ENCODE measurements around the gene CYBC1. TPM values are rescaled to one million over a fixed set of nuclear protein-coding genes. Genes with fewer than 3 reads are reported as not detected.

CYBC1 gene
- total RNA-seq, 1 experiment from 2014 or later = 174 TPM

DNA sequence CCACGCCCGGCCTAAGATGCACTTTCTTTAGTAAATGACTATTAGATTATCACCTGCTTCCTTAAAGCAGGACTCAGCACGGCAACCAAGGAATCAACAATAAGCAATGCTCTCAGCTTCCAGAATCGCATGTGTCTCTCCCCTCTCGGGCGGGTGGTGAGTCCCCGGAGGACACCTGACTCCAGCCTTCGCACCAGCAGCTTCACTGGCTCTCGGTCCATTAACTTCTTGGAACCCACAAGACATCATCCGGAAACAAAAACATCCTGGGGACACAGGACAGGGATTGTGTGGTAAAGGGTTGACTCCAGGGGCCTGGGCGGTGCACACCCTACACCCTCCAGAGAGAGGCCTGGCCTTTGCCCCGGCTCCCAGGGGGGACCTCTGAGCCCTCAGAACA, 56.3 kb downstream of the CYBC1 start:
- TF ChIP-seq POLR2AphosphoS5 (IDR thresholded peaks at IDR 0.05; ENCODE audit: low read depth, low read length) = no peak
- TF ChIP-seq SIN3A (IDR thresholded peaks at IDR 0.05; ENCODE audit: borderline replicate concordance, insufficient read depth, low read depth, low read length) = no peak
- no peak for TF ChIP-seq REST (IDR thresholded peaks at IDR 0.05; ENCODE audit: insufficient read depth in 1 of 2, low read depth in 2 of 2, low read length in 1 of 2)
- Histone ChIP-seq H3K4me1 (ENCODE audit: control insufficient read depth, insufficient read depth, low read length) (peaks cover 7% of the 10 kb centered on the region; the same call in 1 of the 2 replicates), H3K4me3 (ENCODE audit: low read depth in 2 of 2, low read length in 2 of 2) (no peak overlapping the region), H3K36me3 (ENCODE audit: control insufficient read depth, insufficient read depth, low read length) (no peaks in the 10 kb centered on the region), H3K27ac (ENCODE audit: low read length) (no peak overlapping the region), H3K27me3 (ENCODE audit: control insufficient read depth, insufficient read depth, low read length) (no peaks in the 10 kb centered on the region), H3K9me3 (ENCODE audit: control insufficient read depth, insufficient read depth, low read depth, low read length) (no peaks in the 10 kb centered on the region)
- BruUV-seq (replicated peaks) = no TSS peak
- in situ Hi-C loops (cut with HindIII; ENCODE audit: low pct_unique_long_range_greater_than_20kb, low sequenced_read_pairs) = no loop called here
- ATAC-seq = no peak
- no peak for DNase-seq (ENCODE audit: low read depth, low spot score)
- intact Hi-C loops (cut with micrococcal nuclease; ENCODE audit: unreplicated experiment) = no loop called here
- ChIA-PET CTCF (no interaction called here), POLR2A (no interaction called here)

DNA sequence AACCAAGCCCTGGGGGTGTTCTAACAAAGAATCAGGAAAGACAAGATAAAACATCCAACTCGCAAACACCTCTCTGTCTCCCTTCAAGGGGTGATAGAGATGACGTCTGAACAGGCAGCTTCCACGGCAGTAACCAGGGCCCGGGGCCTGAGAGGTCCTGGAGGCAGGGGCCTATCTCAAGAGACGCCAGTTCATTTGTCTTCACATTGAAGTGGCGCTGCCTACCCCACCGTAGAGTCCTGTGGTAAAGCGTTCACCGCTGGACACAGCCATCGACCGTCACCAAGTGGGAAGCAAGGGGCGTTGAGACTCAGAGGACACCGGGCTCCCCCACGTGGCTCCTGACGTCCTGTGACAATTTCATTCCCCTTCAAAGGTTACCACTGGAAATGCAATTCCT, 57.6 kb downstream of the CYBC1 start:
- ChIA-PET POLR2A (no interaction called here), CTCF (no interaction called here)
- intact Hi-C loops (cut with micrococcal nuclease; ENCODE audit: unreplicated experiment) = no loop called here
- DNase-seq (ENCODE audit: low read depth, low spot score) (no peak), ATAC-seq (no peak)
- no peaks in the 10 kb centered on the region for H3K27me3 ChIP-seq (ENCODE audit: control insufficient read depth, insufficient read depth, low read length)
- BruUV-seq (replicated peaks) = no TSS peak
- in situ Hi-C loops (cut with HindIII; ENCODE audit: low pct_unique_long_range_greater_than_20kb, low sequenced_read_pairs) = no loop called here
- no peak overlapping the region for H3K27ac ChIP-seq (ENCODE audit: low read length)
- peaks cover 7% of the 10 kb centered on the region; the same call in 1 of the 2 replicates for H3K4me1 ChIP-seq (ENCODE audit: control insufficient read depth, insufficient read depth, low read length)
- no peaks in the 10 kb centered on the region for H3K9me3 ChIP-seq (ENCODE audit: control insufficient read depth, insufficient read depth, low read depth, low read length)
- no peak overlapping the region for H3K4me3 ChIP-seq (ENCODE audit: low read depth in 2 of 2, low read length in 2 of 2)
- TF ChIP-seq CTCF (IDR thresholded peaks at IDR 0.05) = no peak
- no peak for TF ChIP-seq TCF7L2 (IDR thresholded peaks at IDR 0.05; ENCODE audit: low read depth, low read length)
- TF ChIP-seq POLR2AphosphoS5 (IDR thresholded peaks at IDR 0.05; ENCODE audit: low read depth, low read length) = no peak
- TF ChIP-seq SIN3A (IDR thresholded peaks at IDR 0.05; ENCODE audit: borderline replicate concordance, insufficient read depth, low read depth, low read length) = no peak
- TF ChIP-seq REST (IDR thresholded peaks at IDR 0.05; ENCODE audit: insufficient read depth in 1 of 2, low read depth in 2 of 2, low read length in 1 of 2) = no peak
- H3K36me3 ChIP-seq (ENCODE audit: control insufficient read depth, insufficient read depth, low read length) = no peaks in the 10 kb centered on the region

Other genes starting within 250 kb of the CYBC1 start
- gene CCDC57, start 237.9 kb downstream of the CYBC1 start, total RNA-seq (2021; ENCODE audit: unreplicated experiment) = 63.6 TPM
- 581 TPM for gene SLC16A3, start 221.7 kb downstream of the CYBC1 start, total RNA-seq (2021; ENCODE audit: unreplicated experiment)
- gene CSNK1D, start 177.1 kb downstream of the CYBC1 start, total RNA-seq (2021; ENCODE audit: unreplicated experiment) = 234 TPM
- gene CD7, start 133.1 kb downstream of the CYBC1 start, total RNA-seq (2021; ENCODE audit: unreplicated experiment) = 0.77 TPM
- gene SECTM1, start 117.0 kb downstream of the CYBC1 start, total RNA-seq (2021; ENCODE audit: unreplicated experiment) = 5.4 TPM
- gene TEX19, start 91.5 kb downstream of the CYBC1 start, total RNA-seq (2021; ENCODE audit: unreplicated experiment) = 0.21 TPM
- gene UTS2R, start 79.0 kb downstream of the CYBC1 start, total RNA-seq (2021; ENCODE audit: unreplicated experiment) = 0.39 TPM
- gene HEXD, start 32.4 kb downstream of the CYBC1 start, total RNA-seq (2021; ENCODE audit: unreplicated experiment) = 25.6 TPM
- 53.9 TPM for gene OGFOD3, start 32.2 kb downstream of the CYBC1 start, total RNA-seq (2021; ENCODE audit: unreplicated experiment)
- 60.9 TPM for gene NARF, start 8.0 kb upstream of the CYBC1 start, total RNA-seq (2021; ENCODE audit: unreplicated experiment)
- gene FOXK2, start 69.0 kb upstream of the CYBC1 start, total RNA-seq (2021; ENCODE audit: unreplicated experiment) = 143 TPM
- 132 TPM for gene WDR45B, start 197.7 kb upstream of the CYBC1 start, total RNA-seq (2021; ENCODE audit: unreplicated experiment)
- gene RAB40B, start 247.9 kb upstream of the CYBC1 start, total RNA-seq (2021; ENCODE audit: unreplicated experiment) = 7.1 TPM

Measured in Panc1 (cell line).